Cerebellar nuclear complex (tissue), 1 donor: ENCODE data around the gene ARHGAP26.

Source experiments
- DNase-seq, 2 experiments: peaks; one replicate each; lab custom pipeline; 2025; lab: John Stamatoyannopoulos, UW

ARHGAP26 gene

GRCh38 chr5:143140492-143141203 lies 370.5 kb downstream of the ARHGAP26 start:
- no peak for DNase-seq

GRCh38 chr5:143141652-143142051 lies 371.5 kb downstream of the ARHGAP26 start:
- no peak for DNase-seq

- DNase-seq = no peak
These were observed 372.6 kb downstream of the ARHGAP26 start for GRCh38 chr5:143142596-143143435.

DNA sequence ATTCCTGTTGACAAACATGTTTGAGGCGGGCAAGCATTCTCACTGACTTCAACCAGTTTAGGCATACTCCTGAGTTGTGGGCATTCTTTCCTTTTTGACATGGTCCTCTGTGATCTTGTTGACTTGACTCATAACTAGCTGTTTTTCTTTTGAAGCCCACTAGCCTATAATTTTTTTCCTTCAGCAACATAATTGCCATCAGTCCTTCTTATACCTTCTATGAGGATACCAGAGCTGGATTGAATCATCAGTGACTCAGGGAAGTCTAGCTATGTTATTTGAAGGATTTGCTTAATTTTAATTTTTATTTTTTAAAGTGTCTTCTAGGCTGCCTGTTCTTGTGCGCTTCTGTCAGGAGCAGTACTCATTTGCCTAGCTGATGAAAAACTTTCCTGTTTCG lies 373.8 kb downstream of the ARHGAP26 start:
- no peak for DNase-seq

DNA sequence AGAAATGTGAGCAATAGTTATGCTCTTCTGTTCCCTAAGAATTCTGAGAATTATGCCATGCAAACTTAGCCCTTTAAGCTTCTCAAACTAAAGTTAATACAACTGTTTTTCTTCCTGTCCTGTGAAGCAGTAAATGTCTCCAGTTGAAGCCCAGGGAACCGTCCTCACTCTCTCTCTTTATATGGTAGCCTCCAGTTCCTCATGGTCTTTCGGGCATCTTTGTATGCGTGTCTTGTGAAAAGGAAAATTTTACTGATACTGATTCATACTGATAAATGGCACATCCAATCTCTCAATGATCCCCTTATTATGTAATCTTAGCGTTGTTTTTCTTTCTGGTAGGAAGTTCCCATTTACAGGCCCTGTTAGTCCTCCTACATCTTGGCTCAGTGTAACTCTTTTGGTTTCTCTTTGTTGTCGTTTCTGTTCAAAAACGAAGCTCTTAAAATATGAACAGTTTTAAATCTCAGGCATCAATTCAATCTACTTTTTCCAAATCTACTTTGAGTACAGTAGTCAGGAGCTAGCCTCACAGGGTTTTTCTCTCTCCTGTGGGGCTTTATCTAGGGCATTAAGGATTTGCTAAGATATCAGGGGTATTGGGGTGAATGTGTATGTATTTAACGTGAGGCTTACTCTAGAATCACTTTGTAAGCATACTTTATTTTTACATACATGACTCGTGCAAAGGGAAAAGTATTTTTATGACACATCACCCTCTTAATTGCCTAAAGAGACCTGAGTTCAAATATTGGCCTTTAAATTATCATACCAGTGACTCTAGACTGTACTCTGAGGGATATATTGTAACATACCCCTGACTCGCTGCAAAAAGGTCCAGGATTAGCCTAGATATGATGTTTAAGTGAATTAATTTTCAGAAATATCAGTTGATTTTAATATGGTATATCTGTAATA lies 375.3 kb downstream of the ARHGAP26 start:
- DNase-seq = no peak

DNA sequence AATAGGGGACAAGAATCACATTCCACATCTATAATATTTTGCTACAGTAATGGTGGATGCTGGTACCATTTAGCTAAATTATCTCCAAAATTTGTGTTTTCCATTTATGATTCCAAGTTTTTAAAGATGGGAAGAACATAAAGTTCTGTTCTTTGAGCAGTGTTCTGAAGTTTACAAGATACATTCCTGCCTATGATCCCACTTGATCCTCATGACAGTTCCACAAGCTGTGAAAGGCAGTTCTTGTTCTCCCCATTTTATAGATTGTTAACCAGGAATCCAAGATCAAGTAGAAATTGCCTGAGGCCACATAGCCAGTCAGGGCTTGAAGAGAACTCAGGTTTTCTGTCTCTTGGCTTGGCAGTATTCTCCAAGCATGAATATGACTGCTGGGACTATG lies 376.0 kb downstream of the ARHGAP26 start:
- DNase-seq = no peak

DNA sequence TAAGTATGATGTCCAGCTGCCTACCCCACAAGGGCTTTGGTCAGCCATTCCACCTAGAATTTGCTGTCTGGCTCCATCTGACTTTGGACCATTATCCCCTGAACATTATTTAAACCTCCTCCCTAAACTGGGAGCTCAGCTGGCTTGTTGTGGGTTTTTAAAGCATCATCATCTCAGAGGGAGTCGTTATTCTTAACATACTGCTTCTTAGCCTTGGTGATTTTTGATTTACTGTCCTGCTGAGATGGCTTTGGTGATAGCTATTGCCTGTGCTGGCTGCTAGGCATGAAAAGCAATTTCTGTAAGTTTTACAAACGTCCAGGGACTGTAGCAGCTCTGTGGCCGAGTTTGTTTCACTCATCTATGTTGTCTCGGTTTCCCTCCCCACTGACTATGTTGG lies 377.2 kb downstream of the ARHGAP26 start:
- no peak for DNase-seq

DNA sequence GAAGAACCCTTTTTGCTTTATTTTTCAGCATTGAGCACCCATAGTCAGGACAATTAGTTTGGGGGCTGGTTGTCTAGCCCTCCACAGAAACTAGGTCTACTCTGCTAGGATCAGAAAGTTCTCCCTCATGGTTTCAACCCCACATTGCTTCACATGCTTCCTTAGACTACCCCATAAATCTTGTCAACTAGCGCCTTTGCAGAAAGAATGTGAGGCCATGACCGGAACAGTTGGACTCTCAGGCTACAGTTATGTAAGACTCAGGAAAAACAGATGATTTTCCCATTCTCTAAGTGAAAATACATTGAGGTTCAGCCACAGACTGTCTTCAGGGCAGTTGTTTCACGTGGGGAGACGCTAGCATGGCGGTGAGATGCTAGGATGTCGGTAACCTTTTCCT lies 377.7 kb downstream of the ARHGAP26 start:
- no peak for DNase-seq

DNA sequence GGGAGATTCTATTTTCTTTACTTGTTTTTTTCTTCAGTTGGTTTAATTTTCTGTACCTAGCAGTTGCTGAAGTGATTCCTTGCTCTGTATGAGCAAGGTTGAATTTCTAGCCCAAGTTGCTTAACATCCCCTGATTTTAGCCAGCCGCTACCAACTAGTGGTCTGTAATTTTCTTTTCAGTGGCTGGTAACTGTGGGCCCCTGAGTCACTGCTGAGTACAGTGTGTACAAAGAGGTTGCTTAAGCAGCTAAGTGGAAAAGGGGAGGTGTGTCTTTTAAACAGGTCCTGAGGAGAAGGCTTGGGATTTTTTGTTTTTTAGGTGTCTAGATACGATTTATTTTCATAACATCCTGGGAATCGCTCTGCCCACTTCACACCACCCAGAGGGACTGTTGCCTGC lies 378.6 kb downstream of the ARHGAP26 start:
- DNase-seq = no peak

DNA sequence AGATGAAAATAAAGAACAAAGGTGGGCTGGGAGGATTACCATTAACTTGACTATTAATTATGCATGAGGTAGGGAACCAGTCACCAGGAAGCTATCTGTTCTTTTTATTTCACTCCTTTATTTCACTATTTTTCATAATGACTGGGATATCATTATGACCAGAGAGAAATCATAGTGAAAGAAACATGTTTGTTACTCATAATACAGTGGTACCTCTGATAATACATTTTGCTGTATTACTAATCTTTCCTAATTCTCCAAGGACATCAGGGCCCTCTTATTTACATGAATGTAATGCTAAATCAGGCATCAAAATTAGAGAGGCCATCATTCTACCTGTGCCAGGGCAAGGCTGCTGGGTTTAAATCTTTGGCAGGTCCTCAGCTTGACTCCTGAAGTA lies 379.6 kb downstream of the ARHGAP26 start:
- no peak for DNase-seq

GRCh38 chr5:143151056-143151700 lies 381.0 kb downstream of the ARHGAP26 start:
- no peak for DNase-seq

DNA sequence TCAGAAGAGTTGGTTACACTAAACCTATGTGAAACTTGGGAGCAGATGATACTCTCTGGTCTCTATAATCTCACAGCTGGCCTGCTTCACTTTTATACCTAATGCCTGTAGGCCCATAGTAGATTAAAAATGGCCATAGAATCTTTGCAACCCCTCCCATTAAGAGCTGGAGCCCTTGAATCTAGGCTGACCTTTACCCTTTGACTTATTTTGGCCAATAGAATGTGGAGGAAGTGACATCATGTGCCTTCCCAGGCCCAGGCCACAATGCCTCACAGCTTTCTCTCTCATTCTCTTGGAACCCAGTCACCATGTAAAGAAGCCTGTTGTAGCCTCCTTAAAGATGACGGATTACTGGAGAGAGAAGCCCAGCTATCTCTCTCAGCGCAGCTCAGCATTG lies 382.3 kb downstream of the ARHGAP26 start:
- no peak for DNase-seq

- DNase-seq = no peak
These were observed 383.3 kb downstream of the ARHGAP26 start for GRCh38 chr5:143153332-143154119.

DNA sequence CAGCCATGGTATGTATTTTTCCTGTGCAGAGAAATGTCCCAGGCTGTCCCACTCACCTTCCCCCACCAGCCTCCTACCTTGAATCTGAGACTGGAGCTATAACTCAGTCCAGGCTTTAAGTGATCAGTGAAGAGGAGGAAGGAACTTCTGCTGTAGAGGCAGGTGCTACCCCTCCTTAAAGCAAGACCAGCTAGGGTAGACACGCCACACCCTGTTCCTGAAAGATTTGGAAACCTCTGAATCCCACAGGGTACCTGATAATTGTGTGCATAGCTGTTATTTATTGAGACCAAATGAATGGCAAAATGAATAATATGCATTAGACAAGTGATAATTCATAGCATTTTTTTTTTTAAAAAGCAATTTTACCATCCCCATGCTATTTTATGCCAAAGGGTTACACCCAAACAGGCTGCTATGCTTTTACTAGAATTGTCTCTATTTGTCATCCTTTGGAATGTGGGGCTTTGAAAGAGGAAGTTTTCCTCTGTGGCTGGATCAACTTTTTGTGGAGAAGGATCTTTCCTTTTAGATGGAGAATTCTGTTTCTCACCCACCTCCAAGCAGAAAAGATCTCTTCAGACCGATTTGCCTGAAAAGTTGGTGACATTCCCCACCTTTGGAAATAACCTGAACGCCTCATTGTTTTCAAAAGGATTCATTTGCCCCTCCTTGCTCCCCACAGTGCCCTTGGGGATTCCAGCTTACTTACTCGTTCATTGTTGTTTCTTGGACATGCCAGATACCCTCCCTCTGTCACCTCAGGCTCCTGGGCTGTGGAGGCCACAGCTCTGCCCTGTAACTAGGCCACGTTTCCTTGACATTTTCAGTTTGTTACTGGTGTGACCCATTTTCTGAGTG lies 384.6 kb downstream of the ARHGAP26 start:
- no peak for DNase-seq

GRCh38 chr5:143155455-143155854 lies 385.3 kb downstream of the ARHGAP26 start:
- DNase-seq = no peak

DNA sequence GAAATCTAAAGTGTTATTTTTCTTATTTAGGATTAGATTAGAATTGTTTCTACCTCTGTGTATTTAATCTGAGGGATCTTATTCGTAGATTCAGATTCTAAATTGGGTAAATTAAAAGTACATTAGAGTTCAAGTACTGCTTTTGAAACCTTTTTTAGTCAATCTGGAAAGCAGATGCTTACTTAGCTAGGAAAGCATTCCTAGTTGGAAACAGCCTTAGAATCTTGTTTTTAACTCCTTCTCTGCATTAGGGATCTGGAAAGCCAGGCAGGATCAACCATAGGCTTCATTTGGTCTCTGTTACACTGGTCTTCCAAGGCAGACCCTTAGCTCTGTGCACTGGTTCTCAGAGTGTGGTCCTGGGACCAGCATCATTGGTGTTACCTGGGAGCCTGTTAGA lies 385.9 kb downstream of the ARHGAP26 start:
- DNase-seq = no peak

GRCh38 chr5:143156572-143156971 lies 386.4 kb downstream of the ARHGAP26 start:
- DNase-seq = no peak

- no peak for DNase-seq
These were observed 388.9 kb downstream of the ARHGAP26 start for GRCh38 chr5:143159031-143159430.

GRCh38 chr5:143161885-143162540 lies 391.8 kb downstream of the ARHGAP26 start:
- no peak for DNase-seq

DNA sequence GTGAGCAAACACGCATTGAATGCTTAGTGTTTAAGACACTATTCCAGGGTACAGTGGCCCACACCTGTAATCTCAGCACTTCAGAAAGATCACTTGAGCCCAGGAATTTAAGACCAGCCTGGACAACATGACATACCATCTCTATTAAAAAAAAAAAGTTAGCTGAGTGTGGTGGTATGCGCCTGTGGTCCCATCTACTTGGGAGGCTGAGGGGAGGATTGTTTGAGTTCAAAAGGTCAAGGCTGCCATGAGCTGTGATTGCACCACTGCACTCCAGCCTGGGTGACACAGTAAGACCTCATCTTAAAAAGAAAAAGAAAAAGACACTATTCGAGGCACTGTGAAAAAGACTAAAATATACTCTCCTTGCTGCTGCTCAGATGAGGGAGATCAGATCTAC lies 392.6 kb downstream of the ARHGAP26 start:
- DNase-seq = no peak
